Stimulated activated CD8-positive, alpha-beta memory T cell treated with anti-CD3 and anti-CD28 coated beads, Interleukin-12 subunit alpha, Interleukin-12 subunit beta, amount 100 ng/mL, for 24 hours (primary cell): ENCODE results near the gene CBS.
"Not testable (repeated sequence)": the region's sequence is repeated elsewhere in the genome, so short reads cannot be mapped to it uniquely, and the experiment has no call there.

Experiments
- DNase-seq: peaks from one replicate; pipeline ENCODE4 v3.0.0-alpha.2; 2020; ENCODE audit errors: extremely low read depth

The CBS gene

DNA sequence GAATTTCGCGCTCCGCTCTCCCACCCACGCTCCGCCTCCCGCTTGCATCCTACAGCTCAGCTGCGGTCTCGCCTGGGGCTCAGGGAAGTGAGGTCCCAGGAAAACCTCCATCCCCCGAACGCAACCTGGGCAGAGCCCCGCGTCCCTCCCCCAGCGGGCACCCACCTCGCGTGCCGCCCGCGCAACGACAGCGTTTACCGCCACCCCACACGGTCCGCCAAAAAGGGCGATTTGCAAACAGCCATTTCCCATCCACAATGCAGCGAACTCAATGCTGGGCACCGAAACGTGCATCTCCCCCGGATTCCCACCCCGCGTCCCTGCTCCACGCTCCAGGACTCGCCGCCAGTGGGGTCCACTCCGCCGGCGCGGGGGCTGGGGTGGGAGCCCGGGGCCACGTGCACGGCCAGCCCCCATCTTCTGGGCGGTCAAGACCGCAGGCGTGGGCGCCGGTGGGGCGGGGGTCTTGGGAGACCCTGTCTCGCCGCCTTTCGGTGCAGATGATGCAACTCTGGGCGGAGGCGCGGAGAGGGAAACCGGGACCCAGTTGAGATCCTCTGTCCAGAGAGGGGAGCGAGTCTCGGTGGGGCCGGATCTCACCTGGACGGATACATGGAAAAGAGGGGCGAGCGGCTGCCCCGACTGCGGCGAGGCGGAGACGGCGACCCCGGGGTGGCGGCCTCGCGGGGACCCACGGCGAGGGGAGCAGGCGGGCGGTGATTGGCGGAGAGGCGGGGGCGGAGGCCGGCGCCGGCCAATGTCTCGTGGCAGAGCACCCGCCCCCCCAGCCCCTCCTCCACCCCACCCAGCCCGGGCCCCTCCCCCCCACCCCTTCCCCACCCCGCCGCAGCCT, at the start of gene CBS:
Gene CBS (minus strand): TSS at position 666 of the 853 bp plus-strand sequence. CDS start 3,642 bp downstream, outside the sequence.
- not testable (repeated sequence) for DNase-seq

DNA sequence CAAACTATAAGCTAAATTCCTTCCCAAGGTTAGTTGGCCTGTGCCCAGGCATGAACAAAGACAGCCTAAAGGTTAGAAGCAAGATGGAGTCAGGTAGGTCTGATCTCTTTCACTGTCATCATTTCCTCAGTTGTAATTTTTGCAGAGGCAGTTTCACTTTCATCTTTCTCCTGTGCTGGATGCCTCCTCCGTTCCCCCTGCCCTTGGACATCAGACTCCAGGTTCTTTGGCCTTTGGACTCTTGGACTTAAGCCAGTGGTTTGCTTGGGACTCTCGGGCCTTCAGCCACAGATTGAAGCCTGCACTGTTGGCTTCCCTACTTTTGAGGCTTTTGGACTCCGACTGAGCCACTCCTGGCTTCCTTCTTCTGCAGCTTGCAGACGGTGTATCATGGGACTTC, 40.3 kb upstream of the CBS start:
- DNase-seq = not testable (repeated sequence)

DNA sequence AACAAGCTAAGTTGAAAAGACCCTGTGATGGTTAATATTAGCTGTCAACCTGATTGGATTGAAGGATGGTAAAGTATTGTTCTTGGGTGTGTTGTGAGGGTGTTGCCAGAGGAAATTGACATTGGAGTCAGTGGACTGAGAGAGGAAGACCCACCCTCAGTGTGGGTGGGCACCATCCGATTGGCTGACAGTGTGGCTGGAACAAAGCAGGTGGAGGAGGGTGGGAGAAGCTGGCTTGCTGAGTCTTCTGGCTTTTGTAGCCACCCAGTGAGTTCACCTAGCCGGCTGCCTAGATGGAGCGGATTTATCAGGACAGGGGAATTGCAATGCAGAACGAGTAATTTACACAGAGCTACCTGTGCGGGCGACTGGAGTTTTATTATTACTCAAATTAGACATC, 38.8 kb upstream of the CBS start:
- DNase-seq = not testable (repeated sequence)

GRCh38 chr21:43109006-43109405, 33.4 kb upstream of the CBS start:
- DNase-seq = not testable (repeated sequence)

- DNase-seq = not testable (repeated sequence)
Observed at GRCh38 chr21:43108177-43108576, 32.5 kb upstream of the CBS start.

DNA sequence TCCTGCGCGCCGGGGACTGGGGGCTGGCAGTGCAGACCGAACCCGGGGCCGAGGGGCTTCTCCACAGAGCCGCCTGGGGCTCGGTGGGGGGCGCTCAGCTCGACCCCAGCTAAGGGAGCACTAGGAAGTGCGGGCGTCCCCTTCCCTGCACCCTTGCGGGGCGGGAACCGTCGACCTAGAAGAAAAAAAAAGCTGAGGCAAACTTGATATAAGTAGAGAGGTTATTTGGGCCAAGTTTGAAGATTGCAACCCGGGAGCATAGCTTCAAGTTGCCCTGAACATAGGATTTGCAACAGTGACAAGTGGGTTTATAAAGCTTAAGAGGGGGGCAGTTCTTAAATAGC, 32.1 kb upstream of the CBS start:
- DNase-seq = not testable (repeated sequence)

DNA sequence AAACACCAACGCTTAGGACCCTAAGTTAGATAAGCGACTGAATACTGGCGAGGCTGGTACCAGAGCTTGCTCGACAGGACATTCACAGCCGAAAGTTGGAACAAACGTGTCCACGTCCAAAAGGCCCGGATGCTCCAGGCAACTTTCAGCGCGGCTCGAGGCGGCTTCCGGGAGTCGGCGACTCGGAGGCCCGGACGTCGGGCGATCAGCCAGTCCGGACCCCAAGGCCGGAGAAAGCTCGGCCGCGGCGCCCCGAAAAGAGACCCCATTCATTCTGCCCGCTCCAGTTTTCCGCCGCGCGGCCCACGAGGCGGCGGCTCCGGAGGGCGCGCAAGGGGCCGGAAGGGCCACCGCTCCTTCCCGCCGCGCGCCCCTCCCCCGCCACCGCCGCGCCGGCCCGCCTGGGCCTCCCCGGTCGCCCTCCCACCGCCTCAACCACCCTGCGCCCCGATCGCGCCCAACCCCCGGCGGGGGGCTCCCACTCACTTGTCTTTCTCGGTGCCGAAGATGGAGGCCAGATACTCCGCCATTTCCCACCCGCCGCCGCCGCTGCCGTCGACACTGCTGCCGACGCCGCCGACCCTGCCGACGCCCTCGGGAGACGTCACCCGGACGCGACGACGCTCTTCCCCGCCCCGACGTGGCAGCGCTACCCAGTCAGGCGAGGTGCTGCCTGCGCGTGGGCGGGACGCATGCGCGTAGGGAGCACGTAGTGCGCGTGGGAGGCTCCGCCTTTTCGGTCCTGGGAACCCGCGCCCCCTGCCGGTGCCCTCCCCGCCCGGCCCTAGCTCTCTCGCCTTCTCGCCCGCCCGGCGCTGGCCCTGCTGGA, 31.5 kb upstream of the CBS start, which contains the start of gene U2AF1:
Gene U2AF1 (minus strand): TSS at position 606 of the 829 bp plus-strand sequence. CDS start 76 bp downstream, at position 530.
- DNase-seq = peak; percentile 39

GRCh38 chr21:43104642-43105041, 29.0 kb upstream of the CBS start:
- not testable (repeated sequence) for DNase-seq

GRCh38 chr21:43102281-43102680, 26.6 kb upstream of the CBS start:
- DNase-seq = not testable (repeated sequence)

DNA sequence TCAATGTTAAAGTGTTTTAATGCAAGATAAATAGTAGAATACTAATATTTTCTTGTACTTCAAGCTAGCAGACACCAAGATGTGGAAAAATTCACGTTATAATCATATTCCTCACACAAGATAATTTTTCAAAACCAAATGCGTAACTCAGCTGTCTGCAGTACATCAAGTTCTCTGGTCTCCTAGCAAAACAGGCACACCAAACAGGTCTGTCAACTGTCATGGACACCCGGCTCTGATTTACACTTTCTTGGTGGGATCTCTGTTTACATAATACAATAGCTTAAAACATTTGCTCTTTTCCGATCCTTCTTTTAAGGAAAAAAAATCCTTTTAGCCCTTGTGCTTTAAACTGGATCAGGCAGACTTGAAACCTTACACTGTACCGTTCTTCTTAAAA, 26.0 kb upstream of the CBS start:
- not testable (repeated sequence) for DNase-seq

- not testable (repeated sequence) for DNase-seq
Observed at GRCh38 chr21:43101000-43101399, 25.4 kb upstream of the CBS start.

- not testable (repeated sequence) for DNase-seq
Observed at GRCh38 chr21:43091979-43092614, 16.5 kb upstream of the CBS start.

DNA sequence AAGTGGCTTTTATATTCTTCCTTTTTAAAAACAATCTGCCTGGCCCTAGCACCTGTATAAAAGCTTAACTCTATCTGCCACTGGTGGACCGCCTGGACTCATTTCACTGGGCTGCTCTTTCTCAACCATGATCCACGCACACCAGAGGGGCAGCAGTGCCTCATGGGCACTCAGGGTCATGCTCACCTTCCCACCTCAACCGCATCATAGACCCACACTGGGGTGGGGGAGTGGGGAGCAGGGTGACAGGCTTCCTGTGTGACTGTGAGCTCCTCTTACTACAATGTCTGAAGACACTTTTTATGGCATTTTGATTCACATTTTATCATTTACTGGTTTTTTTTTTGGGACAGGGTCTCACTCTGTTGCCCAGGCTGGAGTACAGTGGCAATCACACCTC, 15.3 kb upstream of the CBS start:
- DNase-seq = not testable (repeated sequence)

DNA sequence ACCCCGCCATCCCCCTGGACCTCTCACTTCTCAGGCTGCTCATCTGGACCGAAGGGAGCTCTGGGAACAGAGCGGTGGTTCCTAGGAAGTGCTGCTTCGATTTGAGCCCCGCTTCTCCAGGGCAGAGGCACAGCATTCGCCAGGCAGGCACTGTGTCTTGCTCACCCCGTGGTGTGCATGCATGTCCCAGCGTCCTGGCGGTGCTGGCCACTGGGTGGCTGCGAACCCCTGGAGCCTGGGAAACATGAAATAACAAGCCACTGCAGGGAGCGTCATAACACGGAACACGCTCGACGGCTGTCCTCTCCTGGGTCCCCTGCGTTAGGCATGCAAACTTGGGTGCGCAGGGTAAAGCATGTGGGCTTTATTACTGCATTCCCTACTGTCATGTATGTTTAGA, 13.8 kb upstream of the CBS start:
- not testable (repeated sequence) for DNase-seq

DNA sequence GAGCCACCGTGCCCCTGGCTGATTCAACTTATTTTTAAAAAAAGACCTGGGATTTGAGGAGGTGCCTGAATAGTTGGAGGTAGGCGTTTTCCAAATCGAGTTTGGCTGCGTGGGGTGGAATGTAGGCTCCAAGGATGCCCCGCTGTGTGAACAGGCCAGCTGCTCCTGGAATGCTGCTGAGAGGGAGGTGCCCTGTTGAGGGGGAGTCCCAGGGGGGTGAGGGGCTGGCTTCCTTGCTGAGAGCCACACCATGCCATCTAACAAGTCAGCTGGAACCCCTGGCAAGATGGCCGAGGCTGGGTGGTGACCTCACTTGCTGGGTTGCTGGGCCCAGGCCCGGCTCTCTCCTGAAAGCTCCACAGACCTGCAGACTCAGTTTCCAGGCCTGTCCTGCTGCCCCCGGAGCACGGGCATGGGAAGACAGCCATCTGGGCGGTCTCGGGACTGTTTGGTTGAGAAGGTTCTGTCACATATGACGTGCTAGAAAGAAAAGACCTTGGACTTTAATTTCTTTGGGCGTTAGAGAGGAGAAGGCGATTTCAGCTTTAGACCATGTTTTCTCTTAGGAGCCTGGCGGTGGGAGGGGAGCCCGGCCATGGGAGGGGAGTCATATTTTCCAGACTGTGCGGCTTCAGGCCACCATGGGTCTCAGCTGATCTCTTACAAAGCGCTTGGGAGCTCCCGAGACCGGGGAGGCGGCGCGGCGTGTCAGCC, 7.1 kb upstream of the CBS start:
- not testable (repeated sequence) for DNase-seq

GRCh38 chr21:43076643-43077042, 1.0 kb upstream of the CBS start:
- DNase-seq = not testable (repeated sequence)

DNA sequence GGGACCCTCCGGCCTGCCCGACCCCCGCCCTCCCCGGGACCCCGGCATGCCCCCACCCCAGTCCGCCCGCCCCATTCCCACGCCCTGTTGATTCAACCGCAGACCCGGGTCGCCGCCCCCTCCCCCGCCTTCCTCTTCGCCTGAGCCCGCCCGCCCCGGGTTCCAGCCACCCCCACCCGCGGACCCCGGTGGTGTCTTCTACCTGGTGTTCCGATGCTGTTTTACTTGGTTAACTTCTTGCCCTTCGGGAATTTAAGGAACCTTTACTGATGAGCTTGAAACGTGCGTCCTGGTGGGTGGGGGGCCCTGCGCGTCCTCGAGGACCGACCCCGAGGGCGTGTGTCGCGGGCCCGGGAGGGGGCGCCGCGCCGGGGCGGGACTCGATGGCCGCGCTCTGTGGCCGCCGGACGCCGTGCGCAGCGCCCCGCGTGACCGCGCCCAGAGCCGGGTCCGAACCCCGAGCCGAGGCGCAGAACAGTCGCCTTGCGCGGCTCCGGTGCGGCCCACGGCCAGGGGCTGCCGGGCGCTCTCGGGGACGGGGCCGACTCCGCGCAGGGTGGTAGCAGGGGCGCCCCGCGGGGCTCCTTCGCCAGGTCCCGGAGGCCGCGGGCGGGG, 495 bp upstream of the CBS start:
- DNase-seq = not testable (repeated sequence)

DNA sequence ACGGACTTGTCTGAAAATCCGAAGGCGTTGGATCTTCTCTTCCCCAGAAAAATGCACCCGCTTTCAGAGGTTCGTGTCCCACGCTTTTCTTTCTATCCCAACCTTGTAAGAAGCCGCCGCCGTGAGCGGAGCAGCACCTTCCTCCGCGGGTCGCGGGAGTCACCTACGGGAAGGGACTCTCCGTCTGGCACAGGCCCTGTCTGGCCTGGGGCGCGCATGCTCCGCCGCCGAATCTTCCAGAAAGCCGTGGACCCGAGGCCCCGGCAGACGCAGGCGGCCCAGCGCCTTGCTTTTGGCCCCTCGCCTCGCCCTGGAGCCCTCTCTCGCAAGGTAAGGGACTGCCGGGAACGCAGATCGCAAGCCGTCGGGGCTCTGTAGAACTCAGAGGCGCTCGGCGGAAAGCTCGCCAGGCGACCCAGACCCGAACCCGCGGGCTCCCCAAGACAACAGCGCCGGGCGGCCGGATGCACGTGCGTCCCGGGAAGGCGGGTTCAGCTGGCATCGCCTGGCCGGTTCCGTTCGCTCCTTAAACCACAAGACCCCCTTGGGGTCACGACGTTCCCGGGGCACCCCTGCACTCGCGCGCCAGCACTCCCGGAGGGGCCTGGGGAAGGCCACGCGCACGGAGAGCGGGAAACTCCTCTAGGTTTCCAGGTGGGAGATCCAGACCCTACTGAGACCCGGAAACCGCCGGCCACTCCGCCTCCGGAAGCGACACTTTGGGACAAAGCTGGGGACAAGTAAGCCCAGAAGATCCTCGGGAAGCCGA, 1.1 kb downstream of the CBS start:
- DNase-seq = not testable (repeated sequence)

DNA sequence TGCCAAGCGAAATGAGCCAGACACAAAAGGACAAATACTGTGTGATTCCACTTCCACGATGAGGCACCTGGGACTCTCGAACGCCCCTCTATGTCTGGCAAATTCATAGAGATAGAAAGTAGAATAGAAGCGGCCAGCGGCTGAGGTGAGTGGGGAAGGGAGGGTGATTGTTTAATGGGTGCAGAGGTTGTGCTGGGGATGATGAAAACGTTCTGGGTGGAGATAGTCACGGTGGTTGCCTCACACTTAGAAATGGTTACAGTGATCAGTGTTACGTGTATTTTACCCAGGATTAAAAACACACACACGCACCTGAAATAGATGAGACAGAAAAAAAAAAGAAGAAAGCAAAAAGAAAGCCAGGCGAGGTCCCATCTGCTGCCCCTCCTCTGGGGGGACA, 2.9 kb downstream of the CBS start:
- DNase-seq = not testable (repeated sequence)

DNA sequence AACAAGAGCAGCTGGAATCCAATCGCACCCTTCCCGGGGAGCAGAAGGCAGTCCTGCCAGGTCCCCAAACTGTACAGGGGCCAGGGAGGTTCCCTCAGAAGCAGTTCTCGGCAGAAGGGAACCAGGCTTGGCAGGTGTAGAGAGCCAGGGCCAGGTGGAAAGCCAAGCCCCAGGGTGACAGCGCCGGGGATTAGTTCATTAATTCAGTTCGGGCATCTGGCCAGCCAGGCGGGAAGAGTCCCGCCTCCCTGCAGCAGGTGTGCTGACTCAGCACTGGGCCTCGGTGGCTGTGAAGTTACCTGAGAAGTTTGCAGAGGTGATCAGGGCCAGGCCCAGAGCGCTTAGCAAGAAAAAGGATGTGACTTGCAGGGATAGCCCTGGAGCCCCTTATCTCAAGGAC, 6.0 kb downstream of the CBS start:
- DNase-seq = not testable (repeated sequence)
